ENCODE data around the gene NAA11. TPM values are rescaled to one million over a fixed set of nuclear protein-coding genes. Genes with fewer than 3 reads are reported as not detected.

NAA11 gene
- not detected in 2 replicates for polyA plus RNA-seq (2013)

DNA sequence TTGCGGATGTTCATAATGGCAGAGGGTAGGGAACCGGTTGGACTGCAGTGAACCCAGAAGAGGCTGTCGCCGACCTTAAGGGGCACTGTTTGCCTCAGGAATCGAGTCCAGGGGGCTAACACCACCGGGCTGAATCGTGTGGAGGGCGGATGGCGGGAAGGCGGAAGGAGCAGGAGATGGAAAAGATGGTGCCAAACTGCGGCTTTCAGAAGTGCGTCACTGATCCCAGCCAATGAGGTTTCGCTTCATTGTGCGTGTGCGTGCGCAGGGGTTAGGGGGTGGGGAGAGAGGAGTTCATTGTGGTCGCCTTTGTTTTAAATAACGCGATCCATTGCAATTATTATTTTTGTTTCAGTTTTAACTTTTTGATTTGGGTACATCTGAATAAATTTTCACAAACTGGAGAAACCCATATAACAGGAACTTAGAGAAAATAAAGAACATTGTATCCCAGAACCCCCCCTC is at the start of gene NAA11:
Gene NAA11 (minus strand): TSS at position 198 of the 465 bp plus-strand sequence. CDS start 184 bp downstream, at position 14.
- no peak within 1 kb of the TSS for H2AK5ac ChIP-seq (ENCODE audit: low read length)

DNA sequence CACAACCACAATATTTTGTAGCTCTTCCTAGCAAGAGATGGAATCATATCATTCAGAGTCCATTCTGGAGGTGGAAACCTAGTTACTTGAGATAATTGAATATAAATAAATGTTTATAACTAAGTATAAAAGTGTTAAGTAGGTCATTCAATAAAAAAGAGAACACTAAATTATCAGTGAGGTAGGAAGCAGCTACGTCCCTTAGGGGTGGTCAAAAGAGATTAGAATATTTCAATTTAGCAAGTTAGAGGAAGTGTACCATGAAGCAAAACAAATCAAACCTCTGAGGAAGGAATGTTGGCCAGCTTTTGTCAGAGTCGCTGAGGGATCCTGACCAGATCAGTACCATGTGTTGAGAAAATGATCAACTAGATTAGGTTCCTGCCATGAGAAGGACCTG is 44.2 kb upstream of the NAA11 start:
- no peak overlapping the region for H4K91ac ChIP-seq (ENCODE audit: low read depth, low read length)
- no CpG with 5 or more reads among the region's 2 CpGs for WGBS (ENCODE audit: extremely low coverage, insufficient coverage, insufficient read length)
- H3K4ac ChIP-seq (ENCODE audit: low read depth, low read length), result no peak overlapping the region
- H3K14ac ChIP-seq (ENCODE audit: low read length), result no peak overlapping the region
- H4K12ac ChIP-seq (ENCODE audit: low read depth, low read length), result no peak overlapping the region
- DNase-seq, result no peak
- no peak overlapping the region for H4K8ac ChIP-seq (ENCODE audit: low read depth, low read length)
- H3K23ac ChIP-seq (ENCODE audit: low read length), result no peak overlapping the region
- no peaks in the 10 kb centered on the region for H3K4me1 ChIP-seq (ENCODE audit: control insufficient read depth in 1 of 2, insufficient read depth in 2 of 2, low read length in 2 of 2)
- H3K36me3 ChIP-seq (ENCODE audit: control insufficient read depth in 1 of 2, insufficient read depth in 2 of 2, low read length in 2 of 2), result no peaks in the 10 kb centered on the region
- no peak overlapping the region for H3K9ac ChIP-seq (ENCODE audit: low read length)
- H3K79me2 ChIP-seq (ENCODE audit: control insufficient read depth, insufficient read depth, low read length, poor library complexity), result no peaks in the 10 kb centered on the region
- no peak overlapping the region for H3K4me3 ChIP-seq (ENCODE audit: low read depth, low read length)
- no peak overlapping the region for H3K18ac ChIP-seq (ENCODE audit: low read length)
- no peak overlapping the region for H3K27ac ChIP-seq (ENCODE audit: low read depth, low read length)
- H2AK5ac ChIP-seq (ENCODE audit: low read length), result no peak overlapping the region
- H3K79me1 ChIP-seq (ENCODE audit: low read length), result no peaks in the 10 kb centered on the region
- H2BK5ac ChIP-seq (ENCODE audit: low read depth, low read length, poor library complexity), result no peak overlapping the region
- H3K27me3 ChIP-seq (ENCODE audit: insufficient read depth, low read length), result no peaks in the 10 kb centered on the region
- H3K9me3 ChIP-seq (ENCODE audit: insufficient read depth, low read depth, low read length), result no peaks in the 10 kb centered on the region
- H2AFZ ChIP-seq (ENCODE audit: insufficient read depth, low read length, poor library complexity), result no peak overlapping the region
- no peak overlapping the region for H2BK120ac ChIP-seq (ENCODE audit: insufficient read depth, low read length, poor library complexity)
- H2BK12ac ChIP-seq (ENCODE audit: low read length), result no peak overlapping the region
- H3K4me2 ChIP-seq (ENCODE audit: low read length), result no peak overlapping the region

More for the DNA sequence above, at the start of gene NAA11:
- no peak within 1 kb of the TSS for H4K8ac ChIP-seq (ENCODE audit: low read depth, low read length)
- no peaks in the 10 kb centered on the region for H3K27me3 ChIP-seq (ENCODE audit: insufficient read depth, low read length)
- H3K79me2 ChIP-seq (ENCODE audit: control insufficient read depth, insufficient read depth, low read length, poor library complexity), result no peaks in the 10 kb centered on the region
- H3K27ac ChIP-seq (ENCODE audit: low read depth, low read length), result no peak within 1 kb of the TSS
- H4K91ac ChIP-seq (ENCODE audit: low read depth, low read length), result no peak within 1 kb of the TSS
- no peak within 1 kb of the TSS for H3K18ac ChIP-seq (ENCODE audit: low read length)
- no peak within 1 kb of the TSS for H4K12ac ChIP-seq (ENCODE audit: low read depth, low read length)
- no peaks in the 10 kb centered on the region for H3K9me3 ChIP-seq (ENCODE audit: insufficient read depth, low read depth, low read length)
- H3K4me2 ChIP-seq (ENCODE audit: low read length), result no peak within 1 kb of the TSS
- peak; percentile 53 to 70 for DNase-seq
- H3K79me1 ChIP-seq (ENCODE audit: low read length), result no peaks in the 10 kb centered on the region
- peak within 1 kb of the TSS; percentile 33 for H3K4me3 ChIP-seq (ENCODE audit: low read depth, low read length)
- H2AFZ ChIP-seq (ENCODE audit: insufficient read depth, low read length, poor library complexity), result no peak within 1 kb of the TSS
- H3K4ac ChIP-seq (ENCODE audit: low read depth, low read length), result no peak within 1 kb of the TSS
- H2BK120ac ChIP-seq (ENCODE audit: insufficient read depth, low read length, poor library complexity), result no peak within 1 kb of the TSS
- no peaks in the 10 kb centered on the region for H3K4me1 ChIP-seq (ENCODE audit: control insufficient read depth in 1 of 2, insufficient read depth in 2 of 2, low read length in 2 of 2)
- no peak within 1 kb of the TSS for H3K9ac ChIP-seq (ENCODE audit: low read length)
- H3K36me3 ChIP-seq (ENCODE audit: control insufficient read depth in 1 of 2, insufficient read depth in 2 of 2, low read length in 2 of 2), result no peaks in the 10 kb centered on the region
- no peak within 1 kb of the TSS for H2BK12ac ChIP-seq (ENCODE audit: low read length)
- H2BK5ac ChIP-seq (ENCODE audit: low read depth, low read length, poor library complexity), result no peak within 1 kb of the TSS
- WGBS (ENCODE audit: extremely low coverage, insufficient coverage, insufficient read length), result no CpG with 5 or more reads among the region's 19 CpGs
- H3K14ac ChIP-seq (ENCODE audit: low read length), result no peak within 1 kb of the TSS
- no peak within 1 kb of the TSS for H3K23ac ChIP-seq (ENCODE audit: low read length)

GRCh38 chr4:79367096-79367495 is 41.2 kb upstream of the NAA11 start:
- H3K18ac ChIP-seq (ENCODE audit: low read length), result no peak overlapping the region
- no peak overlapping the region for H2BK120ac ChIP-seq (ENCODE audit: insufficient read depth, low read length, poor library complexity)
- H3K4me3 ChIP-seq (ENCODE audit: low read depth, low read length), result no peak overlapping the region
- no peak overlapping the region for H4K91ac ChIP-seq (ENCODE audit: low read depth, low read length)
- H4K8ac ChIP-seq (ENCODE audit: low read depth, low read length), result no peak overlapping the region
- no peak overlapping the region for H2AK5ac ChIP-seq (ENCODE audit: low read length)
- H3K4me1 ChIP-seq (ENCODE audit: control insufficient read depth in 1 of 2, insufficient read depth in 2 of 2, low read length in 2 of 2), result no peaks in the 10 kb centered on the region
- H3K4me2 ChIP-seq (ENCODE audit: low read length), result no peak overlapping the region
- no peak overlapping the region for H3K9ac ChIP-seq (ENCODE audit: low read length)
- DNase-seq, result no peak
- no peak overlapping the region for H3K27ac ChIP-seq (ENCODE audit: low read depth, low read length)
- H2BK5ac ChIP-seq (ENCODE audit: low read depth, low read length, poor library complexity), result no peak overlapping the region
- H3K27me3 ChIP-seq (ENCODE audit: insufficient read depth, low read length), result no peaks in the 10 kb centered on the region
- no peaks in the 10 kb centered on the region for H3K36me3 ChIP-seq (ENCODE audit: control insufficient read depth in 1 of 2, insufficient read depth in 2 of 2, low read length in 2 of 2)
- H4K12ac ChIP-seq (ENCODE audit: low read depth, low read length), result no peak overlapping the region
- H2BK12ac ChIP-seq (ENCODE audit: low read length), result no peak overlapping the region
- H3K4ac ChIP-seq (ENCODE audit: low read depth, low read length), result no peak overlapping the region
- H3K9me3 ChIP-seq (ENCODE audit: insufficient read depth, low read depth, low read length), result no peaks in the 10 kb centered on the region
- H2AFZ ChIP-seq (ENCODE audit: insufficient read depth, low read length, poor library complexity), result no peak overlapping the region
- H3K79me2 ChIP-seq (ENCODE audit: control insufficient read depth, insufficient read depth, low read length, poor library complexity), result no peaks in the 10 kb centered on the region
- no peaks in the 10 kb centered on the region for H3K79me1 ChIP-seq (ENCODE audit: low read length)
- WGBS (ENCODE audit: extremely low coverage, insufficient coverage, insufficient read length), result no CpG with 5 or more reads among the region's 2 CpGs
- H3K23ac ChIP-seq (ENCODE audit: low read length), result no peak overlapping the region
- no peak overlapping the region for H3K14ac ChIP-seq (ENCODE audit: low read length)

DNA sequence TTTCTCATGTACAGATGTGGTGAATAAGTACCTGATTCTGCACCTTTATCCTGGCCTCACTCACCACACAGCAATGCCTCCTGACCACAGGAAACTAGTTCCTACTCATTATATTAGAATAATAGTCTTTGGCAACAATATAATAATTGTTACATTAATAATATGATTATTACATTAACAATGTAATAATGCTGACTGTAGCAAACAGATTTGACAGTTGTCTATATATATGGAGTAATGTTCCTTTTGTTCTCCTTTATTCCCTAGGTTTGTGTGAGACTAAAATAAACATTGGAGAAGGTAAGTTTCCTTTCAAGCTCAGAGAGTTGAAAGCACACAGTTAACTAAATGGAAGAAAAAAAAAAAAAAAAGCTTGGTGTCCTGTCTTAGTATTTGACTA is 40.6 kb upstream of the NAA11 start:
- Histone ChIP-seq H4K12ac (ENCODE audit: low read depth, low read length) (no peak overlapping the region), H2AK5ac (ENCODE audit: low read length) (no peak overlapping the region), H2BK5ac (ENCODE audit: low read depth, low read length, poor library complexity) (no peak overlapping the region), H3K79me2 (ENCODE audit: control insufficient read depth, insufficient read depth, low read length, poor library complexity) (no peaks in the 10 kb centered on the region), H3K79me1 (ENCODE audit: low read length) (no peaks in the 10 kb centered on the region), H3K23ac (ENCODE audit: low read length) (no peak overlapping the region), H3K9ac (ENCODE audit: low read length) (no peak overlapping the region), H3K9me3 (ENCODE audit: insufficient read depth, low read depth, low read length) (no peaks in the 10 kb centered on the region), H3K4me3 (ENCODE audit: low read depth, low read length) (no peak overlapping the region), H4K91ac (ENCODE audit: low read depth, low read length) (no peak overlapping the region), H4K8ac (ENCODE audit: low read depth, low read length) (no peak overlapping the region), H3K14ac (ENCODE audit: low read length) (no peak overlapping the region), H3K4me1 (ENCODE audit: control insufficient read depth in 1 of 2, insufficient read depth in 2 of 2, low read length in 2 of 2) (no peaks in the 10 kb centered on the region), H2AFZ (ENCODE audit: insufficient read depth, low read length, poor library complexity) (no peak overlapping the region), H3K27ac (ENCODE audit: low read depth, low read length) (no peak overlapping the region), H3K18ac (ENCODE audit: low read length) (no peak overlapping the region), H3K27me3 (ENCODE audit: insufficient read depth, low read length) (no peaks in the 10 kb centered on the region), H3K36me3 (ENCODE audit: control insufficient read depth in 1 of 2, insufficient read depth in 2 of 2, low read length in 2 of 2) (no peaks in the 10 kb centered on the region), H2BK120ac (ENCODE audit: insufficient read depth, low read length, poor library complexity) (no peak overlapping the region), H3K4ac (ENCODE audit: low read depth, low read length) (no peak overlapping the region), H2BK12ac (ENCODE audit: low read length) (no peak overlapping the region), H3K4me2 (ENCODE audit: low read length) (no peak overlapping the region)
- DNase-seq, result no peak

Data from trophoblast cell (in vitro differentiated cells and primary cell).